ENCODE measurements around the gene APOL1. TPM values are rescaled to one million over a fixed set of nuclear protein-coding genes. Genes with fewer than 3 reads are reported as not detected.

Gene APOL1
- total and polyA plus RNA-seq, 3 donors from 2014 or later: 5.0 to 24.4 (median 9.4) TPM

DNA sequence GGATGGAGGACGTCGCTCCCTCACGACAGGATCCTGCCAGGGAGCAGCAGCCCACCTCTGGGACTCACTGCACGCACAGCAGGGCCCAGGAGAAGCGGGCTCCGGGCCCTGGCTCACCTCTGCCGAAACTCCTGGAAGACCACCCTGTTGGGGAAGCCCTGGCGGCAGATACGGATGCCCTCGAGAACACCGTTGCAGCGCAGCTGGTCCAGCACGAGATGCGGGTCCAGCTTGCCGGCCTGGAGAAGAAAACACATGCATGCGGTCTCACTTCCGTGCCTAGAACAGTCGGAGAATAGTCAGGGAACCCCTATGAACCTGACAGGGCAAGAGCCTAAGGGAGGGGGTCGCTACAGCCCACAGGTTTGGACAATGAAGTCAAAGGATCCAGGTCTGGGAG lies 52.9 kb downstream of the APOL1 start:
- Histone ChIP-seq H3K36me3 (ENCODE audit: low read depth, missing control alignments) (no peaks in the 10 kb centered on the region), H3K4me1 (no peaks in the 10 kb centered on the region), H3K27ac (no peak overlapping the region), H3K4me3 (no peak overlapping the region), H3K27me3 (no peaks in the 10 kb centered on the region), H3K9me3 (no peaks in the 10 kb centered on the region)
- WGBS, 2 donors: 89% methylated on average over 10 to 18 of the region's 19 CpGs
- TF ChIP-seq POLR2A (IDR thresholded peaks at IDR 0.05): no peak
- TF ChIP-seq, protein P1, sequence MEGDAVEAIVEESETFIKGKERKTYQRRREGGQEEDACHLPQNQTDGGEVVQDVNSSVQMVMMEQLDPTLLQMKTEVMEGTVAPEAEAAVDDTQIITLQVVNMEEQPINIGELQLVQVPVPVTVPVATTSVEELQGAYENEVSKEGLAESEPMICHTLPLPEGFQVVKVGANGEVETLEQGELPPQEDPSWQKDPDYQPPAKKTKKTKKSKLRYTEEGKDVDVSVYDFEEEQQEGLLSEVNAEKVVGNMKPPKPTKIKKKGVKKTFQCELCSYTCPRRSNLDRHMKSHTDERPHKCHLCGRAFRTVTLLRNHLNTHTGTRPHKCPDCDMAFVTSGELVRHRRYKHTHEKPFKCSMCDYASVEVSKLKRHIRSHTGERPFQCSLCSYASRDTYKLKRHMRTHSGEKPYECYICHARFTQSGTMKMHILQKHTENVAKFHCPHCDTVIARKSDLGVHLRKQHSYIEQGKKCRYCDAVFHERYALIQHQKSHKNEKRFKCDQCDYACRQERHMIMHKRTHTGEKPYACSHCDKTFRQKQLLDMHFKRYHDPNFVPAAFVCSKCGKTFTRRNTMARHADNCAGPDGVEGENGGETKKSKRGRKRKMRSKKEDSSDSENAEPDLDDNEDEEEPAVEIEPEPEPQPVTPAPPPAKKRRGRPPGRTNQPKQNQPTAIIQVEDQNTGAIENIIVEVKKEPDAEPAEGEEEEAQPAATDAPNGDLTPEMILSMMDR (IDR thresholded peaks at IDR 0.05): no peak
- no peak for DNase-seq
- intact Hi-C loops (cut with DNase I; ENCODE audit: low total_unique reads): no loop called here

DNA sequence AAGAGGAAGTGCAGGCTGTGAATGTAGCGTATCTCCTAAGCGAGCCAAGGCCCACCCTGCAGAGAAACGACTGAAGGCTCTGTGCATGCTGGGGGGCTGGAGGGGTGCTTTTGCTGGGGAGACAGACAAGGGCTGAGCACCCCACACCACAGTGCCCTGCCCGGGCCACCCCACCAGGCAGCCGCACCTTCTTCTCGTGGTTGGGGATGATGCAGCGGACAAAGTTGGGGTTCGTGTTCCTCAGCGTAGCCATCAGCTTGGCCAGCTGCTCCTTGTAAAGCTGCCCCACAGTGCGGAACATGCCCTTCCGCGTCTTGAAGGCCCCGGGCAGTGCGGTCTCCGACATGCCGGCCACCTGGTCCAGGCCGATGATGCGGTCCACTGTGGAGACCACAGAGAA lies 53.3 kb downstream of the APOL1 start:
- Histone ChIP-seq H3K4me3 (no peak overlapping the region), H3K36me3 (ENCODE audit: low read depth, missing control alignments) (no peaks in the 10 kb centered on the region), H3K9me3 (no peaks in the 10 kb centered on the region), H3K27me3 (no peaks in the 10 kb centered on the region), H3K4me1 (no peaks in the 10 kb centered on the region), H3K27ac (no peak overlapping the region)
- 80 to 89% methylated on average over 7 to 18 of the region's 18 CpGs for WGBS, 2 donors
- intact Hi-C loops (cut with DNase I; ENCODE audit: low total_unique reads): no loop called here
- no peak for TF ChIP-seq POLR2A (IDR thresholded peaks at IDR 0.05)
- TF ChIP-seq, protein P1 (IDR thresholded peaks at IDR 0.05): no peak
- no peak for DNase-seq

- no peak overlapping the region for H3K27ac ChIP-seq
- no peak for DNase-seq
- no peaks in the 10 kb centered on the region for H3K9me3 ChIP-seq
- no peaks in the 10 kb centered on the region for H3K36me3 ChIP-seq (ENCODE audit: low read depth, missing control alignments)
- H3K4me3 ChIP-seq: no peak overlapping the region
- no peaks in the 10 kb centered on the region for H3K4me1 ChIP-seq
- no peaks in the 10 kb centered on the region for H3K27me3 ChIP-seq
- TF ChIP-seq POLR2A (IDR thresholded peaks at IDR 0.05): no peak
- TF ChIP-seq, protein P1 (IDR thresholded peaks at IDR 0.05): no peak
- intact Hi-C loops (cut with DNase I; ENCODE audit: low total_unique reads): no loop called here
- 84 to 88% methylated on average over 10 to 17 of the region's 17 CpGs for WGBS, 2 donors
These were observed 55.9 kb downstream of the APOL1 start for GRCh38 chr22:36308880-36309279.

- no peak for DNase-seq
- intact Hi-C loops (cut with DNase I; ENCODE audit: low total_unique reads): no loop called here
- Histone ChIP-seq H3K27ac (no peak overlapping the region), H3K36me3 (ENCODE audit: low read depth, missing control alignments) (no peaks in the 10 kb centered on the region), H3K4me3 (no peak overlapping the region), H3K9me3 (no peaks in the 10 kb centered on the region), H3K4me1 (no peaks in the 10 kb centered on the region), H3K27me3 (no peaks in the 10 kb centered on the region)
- 87 to 88% methylated on average over 14 to 18 of the region's 18 CpGs for WGBS, 2 donors
- TF ChIP-seq POLR2A (IDR thresholded peaks at IDR 0.05): no peak
- TF ChIP-seq, protein P1 (IDR thresholded peaks at IDR 0.05): no peak
These were observed 58.6 kb downstream of the APOL1 start for GRCh38 chr22:36311386-36312085.

GRCh38 chr22:36315325-36315724 lies 62.4 kb downstream of the APOL1 start:
- TF ChIP-seq, protein P1 (IDR thresholded peaks at IDR 0.05): no peak
- no peak for TF ChIP-seq POLR2A (IDR thresholded peaks at IDR 0.05)
- no peaks in the 10 kb centered on the region for H3K27me3 ChIP-seq

More at GRCh38 chr22:36315325-36315724, 62.4 kb downstream of the APOL1 start:
- H3K9me3 ChIP-seq: no peaks in the 10 kb centered on the region
- H3K4me3 ChIP-seq: no peak overlapping the region
- no peaks in the 10 kb centered on the region for H3K4me1 ChIP-seq
- DNase-seq: no peak
- 82 to 83% methylated on average over 7 of the region's 7 CpGs for WGBS, 2 donors
- intact Hi-C loops (cut with DNase I; ENCODE audit: low total_unique reads): no loop called here
- no peaks in the 10 kb centered on the region for H3K36me3 ChIP-seq (ENCODE audit: low read depth, missing control alignments)
- no peak overlapping the region for H3K27ac ChIP-seq

Data from testis (tissue), 3 donors.